MCF 10A (cell line): ENCODE measurements around the gene GABRG3. TPM values are rescaled to one million over a fixed set of nuclear protein-coding genes. Genes with fewer than 3 reads are reported as not detected.

ENCODE experiments used
- BruUV-seq: library from RNA; stranded (reverse); fragments of 400-500 nt; replicated peaks from 2 replicates; lab custom pipeline; 2021; lab: Mats Ljungman, UMichigan
- CTCF ChIA-PET: fragments of 300-600 bp; sonication (Branson Sonifier 250); formaldehyde crosslinking; extraction: SDS; loops from one replicate; lab custom pipeline; 2021; ENCODE audit warnings: antibody characterized with exemption, inconsistent platforms; lab: Yijun Ruan, JAX
- POLR2A ChIA-PET: fragments of 300-600, 350-650 bp; sonication (Branson Sonifier 250); formaldehyde crosslinking; extraction: SDS; loops from one replicate; lab custom pipeline; 2020; ENCODE audit warnings: antibody characterized with exemption, inconsistent platforms; lab: Yijun Ruan, JAX
- DNase-seq: peaks from one replicate; pipeline ENCODE4 v3.0.0-alpha.2; 2018; ENCODE audit not compliant: unreplicated experiment
- H3K27ac Mint-ChIP-seq: one replicate; pipeline ENCODE4 v1.8.0; 2022; ENCODE audit warnings: mild to moderate bottlenecking, low read depth, mixed read lengths; ENCODE audit not compliant: unreplicated experiment
- H3K27me3 Mint-ChIP-seq: one replicate; pipeline ENCODE4 v1.8.0; 2022; ENCODE audit warnings: mixed read lengths; ENCODE audit not compliant: insufficient read depth, unreplicated experiment
- H3K36me3 Mint-ChIP-seq: one replicate; pipeline ENCODE4 v1.8.0; 2022; ENCODE audit warnings: mild to moderate bottlenecking, moderate library complexity, mixed read lengths; ENCODE audit not compliant: insufficient read depth, unreplicated experiment
- H3K4me1 Mint-ChIP-seq: one replicate; pipeline ENCODE4 v1.8.0; 2022; ENCODE audit warnings: mixed read lengths; ENCODE audit not compliant: insufficient read depth, unreplicated experiment
- H3K4me3 Mint-ChIP-seq: one replicate; pipeline ENCODE4 v1.8.0; 2022; ENCODE audit warnings: mild to moderate bottlenecking, moderate library complexity, mixed read lengths; ENCODE audit not compliant: unreplicated experiment
- H3K9me3 Mint-ChIP-seq: one replicate; pipeline ENCODE4 v1.8.0; 2022; ENCODE audit warnings: mixed read lengths; ENCODE audit not compliant: unreplicated experiment
- intact Hi-C: fragments of 100-400 bp; cut with micrococcal nuclease; formaldehyde crosslinking; loops from 2 replicates; pipeline ENCODE4 v1.14.1; 2022
- total RNA-seq: library from RNA; stranded (reverse); gene quantifications from 2 replicates; pipeline ENCODE4 v1.2.3, GENCODE V29; 2022
- TF ChIP-seq, protein P1 (sequence below): fragments of 200-600 bp; IDR thresholded peaks from one replicate; pipeline ENCODE4 v1.8.0; 2022; ENCODE audit warnings: antibody characterized with exemption, mild to moderate bottlenecking; ENCODE audit not compliant: unreplicated experiment

GABRG3 gene
- total RNA-seq, 1 experiment from 2014 or later: not detected

GRCh38 chr15:27046880-27047279 is 75.9 kb downstream of the GABRG3 start:
- H3K4me3 Mint-ChIP-seq: no peak overlapping the region
- peaks cover 27% of the 10 kb centered on the region for H3K9me3 Mint-ChIP-seq
- no peaks in the 10 kb centered on the region for H3K27me3 Mint-ChIP-seq
- no peak for DNase-seq
- intact Hi-C loops: no loop called here
- ChIA-PET POLR2A (no interaction called here), CTCF (no interaction called here)
- no peak overlapping the region for H3K27ac Mint-ChIP-seq
- TF ChIP-seq, protein P1, sequence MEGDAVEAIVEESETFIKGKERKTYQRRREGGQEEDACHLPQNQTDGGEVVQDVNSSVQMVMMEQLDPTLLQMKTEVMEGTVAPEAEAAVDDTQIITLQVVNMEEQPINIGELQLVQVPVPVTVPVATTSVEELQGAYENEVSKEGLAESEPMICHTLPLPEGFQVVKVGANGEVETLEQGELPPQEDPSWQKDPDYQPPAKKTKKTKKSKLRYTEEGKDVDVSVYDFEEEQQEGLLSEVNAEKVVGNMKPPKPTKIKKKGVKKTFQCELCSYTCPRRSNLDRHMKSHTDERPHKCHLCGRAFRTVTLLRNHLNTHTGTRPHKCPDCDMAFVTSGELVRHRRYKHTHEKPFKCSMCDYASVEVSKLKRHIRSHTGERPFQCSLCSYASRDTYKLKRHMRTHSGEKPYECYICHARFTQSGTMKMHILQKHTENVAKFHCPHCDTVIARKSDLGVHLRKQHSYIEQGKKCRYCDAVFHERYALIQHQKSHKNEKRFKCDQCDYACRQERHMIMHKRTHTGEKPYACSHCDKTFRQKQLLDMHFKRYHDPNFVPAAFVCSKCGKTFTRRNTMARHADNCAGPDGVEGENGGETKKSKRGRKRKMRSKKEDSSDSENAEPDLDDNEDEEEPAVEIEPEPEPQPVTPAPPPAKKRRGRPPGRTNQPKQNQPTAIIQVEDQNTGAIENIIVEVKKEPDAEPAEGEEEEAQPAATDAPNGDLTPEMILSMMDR: no peak
- BruUV-seq: no TSS peak
- no peaks in the 10 kb centered on the region for H3K36me3 Mint-ChIP-seq
- no peaks in the 10 kb centered on the region for H3K4me1 Mint-ChIP-seq

- Mint-ChIP-seq H3K4me3 (no peak overlapping the region), H3K27ac (no peak overlapping the region), H3K36me3 (no peaks in the 10 kb centered on the region), H3K9me3 (peaks cover 50% of the 10 kb centered on the region), H3K4me1 (no peaks in the 10 kb centered on the region), H3K27me3 (no peaks in the 10 kb centered on the region)
- BruUV-seq: no TSS peak
- intact Hi-C loops: no loop called here
- DNase-seq: no peak
- TF ChIP-seq, protein P1: no peak
- ChIA-PET CTCF (no interaction called here), POLR2A (no interaction called here)
Observed at GRCh38 chr15:27050163-27050562, 79.2 kb downstream of the GABRG3 start.

DNA sequence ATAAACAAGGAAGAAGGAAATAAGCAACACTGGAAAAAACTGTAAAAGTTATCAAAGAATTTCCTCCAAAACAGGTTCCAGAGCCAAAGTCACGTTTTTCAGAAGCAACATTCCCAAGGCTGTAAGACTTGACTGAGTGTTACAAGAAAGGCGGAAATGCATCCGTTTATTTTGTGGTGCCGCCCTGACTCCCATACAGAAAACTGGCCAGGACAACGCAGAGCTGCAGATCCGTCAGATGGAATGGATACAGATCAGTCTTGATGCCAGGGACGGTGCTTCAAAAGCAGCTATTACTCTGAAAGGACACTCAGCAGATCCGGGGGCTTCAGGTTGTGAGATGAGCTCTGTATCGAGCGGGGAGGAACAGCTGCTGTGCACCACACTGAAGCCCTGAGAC is 83.4 kb downstream of the GABRG3 start:
- Mint-ChIP-seq H3K27ac (no peak overlapping the region), H3K4me3 (no peak overlapping the region), H3K36me3 (no peaks in the 10 kb centered on the region), H3K9me3 (peaks cover 43% of the 10 kb centered on the region), H3K4me1 (no peaks in the 10 kb centered on the region), H3K27me3 (no peaks in the 10 kb centered on the region)
- ChIA-PET CTCF (interaction anchor here (0.9 kb wide), 1 partner anchor 14 kb away, joined by 3 read pairs; no protein-coding TSS in a partner anchor), POLR2A (no interaction called here)
- no TSS peak for BruUV-seq
- TF ChIP-seq, protein P1: no peak
- intact Hi-C loops: no loop called here
- no peak for DNase-seq

GRCh38 chr15:27057904-27058645 is 87.1 kb downstream of the GABRG3 start:
- DNase-seq: no peak
- intact Hi-C loops: no loop called here
- TF ChIP-seq, protein P1: no peak
- H3K4me1 Mint-ChIP-seq: no peaks in the 10 kb centered on the region
- H3K27me3 Mint-ChIP-seq: no peaks in the 10 kb centered on the region
- H3K36me3 Mint-ChIP-seq: no peaks in the 10 kb centered on the region
- POLR2A ChIA-PET: no interaction called here
- peaks cover 36% of the 10 kb centered on the region for H3K9me3 Mint-ChIP-seq
- no peak overlapping the region for H3K27ac Mint-ChIP-seq
- no TSS peak for BruUV-seq
- H3K4me3 Mint-ChIP-seq: no peak overlapping the region
- CTCF ChIA-PET: no interaction called here
